HEK293 (cell line): ENCODE results near the gene PLBD1.

ENCODE experiments used
- CTCF ChIA-PET: fragments of 350-600 bp; formaldehyde crosslinking; extraction: SDS; loops from one replicate; lab custom pipeline; 2021; ENCODE audit warnings: antibody characterized with exemption; lab: Yijun Ruan, JAX
- POLR2A ChIA-PET: fragments of 300-600 bp; formaldehyde crosslinking; extraction: SDS; loops from one replicate; lab custom pipeline; 2020; ENCODE audit warnings: antibody characterized with exemption, inconsistent platforms; lab: Yijun Ruan, JAX
- H3K27ac ChIP-seq: fragments of 200-500 bp; sonication (Bioruptor generic); 2 replicates; pipeline ENCODE4 v1.5.1; 2014; ENCODE audit warnings: low read depth, low read length, control low read depth, inconsistent platforms; ENCODE audit errors: extremely low read depth
- H3K36me3 ChIP-seq, 2 experiments: fragments of 200-500 bp in 1 of 2; sonication (Bioruptor generic) in 1 of 2; 1 replicate in 1 of 2; 2 replicates in 1 of 2; pipeline ENCODE4 v1.5.1; 2014 to 2017; ENCODE audit warnings: inconsistent platforms in 2 of 2, low read length in 2 of 2; ENCODE audit not compliant: control insufficient read depth in 2 of 2, insufficient read depth in 1 of 2
- H3K4me1 ChIP-seq: fragments of 200-500 bp; sonication (Bioruptor generic); 2 replicates; pipeline ENCODE4 v1.5.1; 2014; ENCODE audit warnings: mild to moderate bottlenecking, low read length, inconsistent platforms; ENCODE audit not compliant: control insufficient read depth, insufficient read depth
- H3K4me3 ChIP-seq: 2 replicates; pipeline ENCODE4 v1.5.1; 2011; ENCODE audit warnings: low read depth, mild to moderate bottlenecking, control low read depth, low read length, moderate library complexity
- H3K9me3 ChIP-seq: fragments of 200-500 bp; sonication (Bioruptor generic); 2 replicates; pipeline ENCODE4 v1.5.1; 2014; ENCODE audit warnings: low read depth, low read length, inconsistent platforms; ENCODE audit not compliant: control insufficient read depth, insufficient read depth
- BCL11A ChIP-seq: fragments of 450-650 bp; formaldehyde crosslinking; IDR thresholded peaks from 2 replicates; pipeline ENCODE4 v1.5.1; 2016; ENCODE audit warnings: low read depth, missing biosample characterization, missing genetic modification characterization
- KLF10 ChIP-seq: fragments of 450-650 bp; IDR thresholded peaks from 2 replicates; pipeline ENCODE4 v1.5.1; 2018; ENCODE audit warnings: missing biosample characterization, mild to moderate bottlenecking, missing genetic modification characterization
- PRDM1 ChIP-seq: fragments of 450-650 bp; formaldehyde crosslinking; IDR thresholded peaks from 2 replicates; pipeline ENCODE4; 2016; ENCODE audit warnings: missing biosample characterization, missing genetic modification characterization
- SCRT1 ChIP-seq: fragments of 450-650 bp; formaldehyde crosslinking; IDR thresholded peaks from 2 replicates; pipeline ENCODE4 v1.5.1; 2016; ENCODE audit warnings: missing biosample characterization, missing genetic modification characterization, borderline replicate concordance
- TCF7L2 ChIP-seq: IDR thresholded peaks from 2 replicates; pipeline ENCODE4 v1.6.1; 2011; ENCODE audit warnings: low read depth, mild to moderate bottlenecking, inconsistent platforms, low read length, moderate library complexity, borderline replicate concordance
- ZBTB26 ChIP-seq: fragments of 450-650 bp; formaldehyde crosslinking; optimal IDR thresholded peaks from 2 replicates; pipeline ENCODE3; 2016; ENCODE audit warnings: missing biosample characterization, mild to moderate bottlenecking, missing genetic modification characterization
- ZFP37 ChIP-seq: fragments of 450-650 bp; formaldehyde crosslinking; IDR thresholded peaks from 2 replicates; pipeline ENCODE4 v1.5.1; 2016; ENCODE audit warnings: missing biosample characterization, missing genetic modification characterization
- ZNF10 ChIP-seq: fragments of 450-650 bp; formaldehyde crosslinking; IDR thresholded peaks from 2 replicates; pipeline ENCODE4 v1.5.1; 2017; ENCODE audit warnings: missing biosample characterization, missing genetic modification characterization
- ZNF175 ChIP-seq: fragments of 450-650 bp; formaldehyde crosslinking; IDR thresholded peaks from 2 replicates; pipeline ENCODE4 v1.5.1; 2016; ENCODE audit warnings: missing biosample characterization, missing genetic modification characterization
- ZNF214 ChIP-seq: fragments of 450-650 bp; formaldehyde crosslinking; IDR thresholded peaks from 2 replicates; pipeline ENCODE4 v1.5.1; 2017; ENCODE audit warnings: missing biosample characterization, mild to moderate bottlenecking, missing genetic modification characterization, borderline replicate concordance
- ZNF223 ChIP-seq: fragments of 450-650 bp; formaldehyde crosslinking; IDR thresholded peaks from 2 replicates; pipeline ENCODE4 v1.5.1; 2016; ENCODE audit warnings: missing biosample characterization, missing genetic modification characterization
- ZNF239 ChIP-seq: fragments of 450-650 bp; formaldehyde crosslinking; IDR thresholded peaks from 2 replicates; pipeline ENCODE4 v1.5.1; 2016; ENCODE audit warnings: missing biosample characterization, missing genetic modification characterization
- ZNF324 ChIP-seq: fragments of 450-650 bp; formaldehyde crosslinking; IDR thresholded peaks from 2 replicates; pipeline ENCODE4 v1.5.1; 2016; ENCODE audit warnings: missing biosample characterization, missing genetic modification characterization
- ZNF350 ChIP-seq: fragments of 450-650 bp; formaldehyde crosslinking; IDR thresholded peaks from 2 replicates; pipeline ENCODE4 v1.5.0; 2017; ENCODE audit warnings: missing biosample characterization, mild to moderate bottlenecking, missing genetic modification characterization
- ZNF394 ChIP-seq: fragments of 450-650 bp; formaldehyde crosslinking; IDR thresholded peaks from 2 replicates; pipeline ENCODE4 v1.5.1; 2016; ENCODE audit warnings: missing biosample characterization, missing genetic modification characterization, mild to moderate bottlenecking, moderate library complexity, borderline replicate concordance
- ZNF416 ChIP-seq: fragments of 450-650 bp; formaldehyde crosslinking; IDR thresholded peaks from 2 replicates; pipeline ENCODE4 v1.5.1; 2016; ENCODE audit warnings: missing biosample characterization, missing genetic modification characterization
- ZNF48 ChIP-seq: fragments of 450-650 bp; formaldehyde crosslinking; IDR thresholded peaks from 2 replicates; pipeline ENCODE4 v1.5.1; 2016; ENCODE audit warnings: missing biosample characterization, missing genetic modification characterization
- ZNF530 ChIP-seq: fragments of 450-650 bp; formaldehyde crosslinking; IDR thresholded peaks from 2 replicates; pipeline ENCODE4 v1.5.1; 2016; ENCODE audit warnings: low read depth, missing biosample characterization, missing genetic modification characterization
- ZNF561 ChIP-seq: fragments of 450-650 bp; IDR thresholded peaks from 2 replicates; pipeline ENCODE4 v1.5.1; 2018; ENCODE audit warnings: missing biosample characterization, missing genetic modification characterization, borderline replicate concordance
- ZNF785 ChIP-seq: fragments of 450-650 bp; formaldehyde crosslinking; IDR thresholded peaks from 2 replicates; pipeline ENCODE4 v1.5.1; 2016; ENCODE audit warnings: missing biosample characterization, missing genetic modification characterization
- ZSCAN18 ChIP-seq: fragments of 450-650 bp; formaldehyde crosslinking; IDR thresholded peaks from 2 replicates; pipeline ENCODE4 v1.5.1; 2016; ENCODE audit warnings: missing biosample characterization, missing genetic modification characterization
- TF ChIP-seq, protein P1 (sequence below): fragments of 450-650 bp; formaldehyde crosslinking; IDR thresholded peaks from 2 replicates; pipeline ENCODE4 v1.5.1; 2016; ENCODE audit warnings: missing biosample characterization, missing genetic modification characterization
- TF ChIP-seq, protein P2 (sequence below): fragments of 450-650 bp; formaldehyde crosslinking; IDR thresholded peaks from 2 replicates; pipeline ENCODE4 v1.5.1; 2016; ENCODE audit warnings: missing biosample characterization, missing genetic modification characterization
- TF ChIP-seq, protein P3 (sequence below): fragments of 450-650 bp; formaldehyde crosslinking; conservative IDR thresholded peaks from 2 replicates; pipeline ENCODE4 v1.5.1; 2016; ENCODE audit warnings: low read depth, missing biosample characterization, missing genetic modification characterization

The PLBD1 gene

GRCh38 chr12:14573118-14573517 lies 5.4 kb upstream of the PLBD1 start (continued):
- TF ChIP-seq, protein P1, sequence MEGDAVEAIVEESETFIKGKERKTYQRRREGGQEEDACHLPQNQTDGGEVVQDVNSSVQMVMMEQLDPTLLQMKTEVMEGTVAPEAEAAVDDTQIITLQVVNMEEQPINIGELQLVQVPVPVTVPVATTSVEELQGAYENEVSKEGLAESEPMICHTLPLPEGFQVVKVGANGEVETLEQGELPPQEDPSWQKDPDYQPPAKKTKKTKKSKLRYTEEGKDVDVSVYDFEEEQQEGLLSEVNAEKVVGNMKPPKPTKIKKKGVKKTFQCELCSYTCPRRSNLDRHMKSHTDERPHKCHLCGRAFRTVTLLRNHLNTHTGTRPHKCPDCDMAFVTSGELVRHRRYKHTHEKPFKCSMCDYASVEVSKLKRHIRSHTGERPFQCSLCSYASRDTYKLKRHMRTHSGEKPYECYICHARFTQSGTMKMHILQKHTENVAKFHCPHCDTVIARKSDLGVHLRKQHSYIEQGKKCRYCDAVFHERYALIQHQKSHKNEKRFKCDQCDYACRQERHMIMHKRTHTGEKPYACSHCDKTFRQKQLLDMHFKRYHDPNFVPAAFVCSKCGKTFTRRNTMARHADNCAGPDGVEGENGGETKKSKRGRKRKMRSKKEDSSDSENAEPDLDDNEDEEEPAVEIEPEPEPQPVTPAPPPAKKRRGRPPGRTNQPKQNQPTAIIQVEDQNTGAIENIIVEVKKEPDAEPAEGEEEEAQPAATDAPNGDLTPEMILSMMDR (tag by site-specific recombination): no peak
- no peak for TF ChIP-seq BCL11A (tag by site-specific recombination)

- POLR2A ChIA-PET: no interaction called here
- TF ChIP-seq KLF10 (no peak), SCRT1 (tag by site-specific recombination) (no peak), ZNF350 (tag by site-specific recombination) (no peak), ZNF239 (tag by site-specific recombination) (no peak), ZNF561 (no peak), ZSCAN18 (tag by site-specific recombination) (no peak), ZNF223 (tag by site-specific recombination) (no peak), ZNF214 (no peak), ZNF10 (no peak), ZFP37 (tag by site-specific recombination) (no peak), ZNF48 (no peak), ZNF175 (no peak)
- TF ChIP-seq, protein P2, sequence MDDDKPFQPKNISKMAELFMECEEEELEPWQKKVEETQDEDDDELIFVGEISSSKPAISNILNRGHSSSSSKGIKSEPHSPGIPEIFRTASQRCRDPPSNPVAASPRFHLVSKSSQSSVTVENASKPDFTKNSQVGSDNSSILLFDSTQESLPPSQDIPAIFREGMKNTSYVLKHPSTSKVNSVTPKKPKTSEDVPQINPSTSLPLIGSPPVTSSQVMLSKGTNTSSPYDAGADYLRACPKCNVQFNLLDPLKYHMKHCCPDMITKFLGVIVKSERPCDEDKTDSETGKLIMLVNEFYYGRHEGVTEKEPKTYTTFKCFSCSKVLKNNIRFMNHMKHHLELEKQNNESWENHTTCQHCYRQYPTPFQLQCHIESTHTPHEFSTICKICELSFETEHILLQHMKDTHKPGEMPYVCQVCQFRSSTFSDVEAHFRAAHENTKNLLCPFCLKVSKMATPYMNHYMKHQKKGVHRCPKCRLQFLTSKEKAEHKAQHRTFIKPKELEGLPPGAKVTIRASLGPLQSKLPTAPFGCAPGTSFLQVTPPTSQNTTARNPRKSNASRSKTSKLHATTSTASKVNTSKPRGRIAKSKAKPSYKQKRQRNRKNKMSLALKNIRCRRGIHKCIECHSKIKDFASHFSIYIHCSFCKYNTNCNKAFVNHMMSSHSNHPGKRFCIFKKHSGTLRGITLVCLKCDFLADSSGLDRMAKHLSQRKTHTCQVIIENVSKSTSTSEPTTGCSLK (tag by site-specific recombination): no peak
- TF ChIP-seq, all 188 proteins: peak for 0
Observed at GRCh38 chr12:14572401-14572800, 4.7 kb upstream of the PLBD1 start.

GRCh38 chr12:14571779-14572178 lies 4.1 kb upstream of the PLBD1 start:
- no peaks in the 10 kb centered on the region for H3K4me1 ChIP-seq
- H3K27ac ChIP-seq: no peak overlapping the region
- ChIA-PET CTCF (interaction anchor here (1.0 kb wide), 1 partner anchor 11 kb away, joined by 4 read pairs; no protein-coding TSS in a partner anchor), POLR2A (no interaction called here)
- H3K4me3 ChIP-seq: no peak overlapping the region
- H3K36me3 ChIP-seq: no peaks in the 10 kb centered on the region
- H3K9me3 ChIP-seq: no peaks in the 10 kb centered on the region
- TF ChIP-seq ZNF394: no peak
- TF ChIP-seq ZNF416: no peak
- no peak for TF ChIP-seq ZNF785 (tag by site-specific recombination)
- TF ChIP-seq ZBTB26 (tag by site-specific recombination): no peak
- no peak for TF ChIP-seq PRDM1 (tag by site-specific recombination)
- TF ChIP-seq ZNF530 (tag by site-specific recombination): no peak
- TF ChIP-seq, protein P3, sequence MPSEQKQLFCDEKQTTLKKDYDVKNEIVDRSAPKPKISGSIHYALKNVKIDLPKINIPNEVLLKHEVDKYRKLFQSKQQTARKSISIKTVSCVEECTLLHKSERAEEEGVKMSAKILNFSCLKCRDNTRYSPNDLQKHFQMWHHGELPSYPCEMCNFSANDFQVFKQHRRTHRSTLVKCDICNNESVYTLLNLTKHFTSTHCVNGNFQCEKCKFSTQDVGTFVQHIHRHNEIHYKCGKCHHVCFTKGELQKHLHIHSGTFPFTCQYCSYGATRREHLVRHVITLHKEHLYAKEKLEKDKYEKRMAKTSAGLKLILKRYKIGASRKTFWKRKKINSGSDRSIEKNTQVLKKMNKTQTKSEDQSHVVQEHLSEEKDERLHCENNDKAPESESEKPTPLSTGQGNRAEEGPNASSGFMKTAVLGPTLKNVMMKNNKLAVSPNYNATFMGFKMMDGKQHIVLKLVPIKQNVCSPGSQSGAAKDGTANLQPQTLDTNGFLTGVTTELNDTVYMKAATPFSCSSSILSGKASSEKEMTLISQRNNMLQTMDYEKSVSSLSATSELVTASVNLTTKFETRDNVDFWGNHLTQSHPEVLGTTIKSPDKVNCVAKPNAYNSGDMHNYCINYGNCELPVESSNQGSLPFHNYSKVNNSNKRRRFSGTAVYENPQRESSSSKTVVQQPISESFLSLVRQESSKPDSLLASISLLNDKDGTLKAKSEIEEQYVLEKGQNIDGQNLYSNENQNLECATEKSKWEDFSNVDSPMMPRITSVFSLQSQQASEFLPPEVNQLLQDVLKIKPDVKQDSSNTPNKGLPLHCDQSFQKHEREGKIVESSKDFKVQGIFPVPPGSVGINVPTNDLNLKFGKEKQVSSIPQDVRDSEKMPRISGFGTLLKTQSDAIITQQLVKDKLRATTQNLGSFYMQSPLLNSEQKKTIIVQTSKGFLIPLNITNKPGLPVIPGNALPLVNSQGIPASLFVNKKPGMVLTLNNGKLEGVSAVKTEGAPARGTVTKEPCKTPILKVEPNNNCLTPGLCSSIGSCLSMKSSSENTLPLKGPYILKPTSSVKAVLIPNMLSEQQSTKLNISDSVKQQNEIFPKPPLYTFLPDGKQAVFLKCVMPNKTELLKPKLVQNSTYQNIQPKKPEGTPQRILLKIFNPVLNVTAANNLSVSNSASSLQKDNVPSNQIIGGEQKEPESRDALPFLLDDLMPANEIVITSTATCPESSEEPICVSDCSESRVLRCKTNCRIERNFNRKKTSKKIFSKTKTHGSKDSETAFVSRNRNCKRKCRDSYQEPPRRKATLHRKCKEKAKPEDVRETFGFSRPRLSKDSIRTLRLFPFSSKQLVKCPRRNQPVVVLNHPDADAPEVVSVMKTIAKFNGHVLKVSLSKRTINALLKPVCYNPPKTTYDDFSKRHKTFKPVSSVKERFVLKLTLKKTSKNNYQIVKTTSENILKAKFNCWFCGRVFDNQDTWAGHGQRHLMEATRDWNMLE (tag by site-specific recombination): no peak
- TF ChIP-seq ZNF324 (tag by site-specific recombination): no peak
- TF ChIP-seq TCF7L2: no peak

More at GRCh38 chr12:14572401-14572800, 4.7 kb upstream of the PLBD1 start:
- CTCF ChIA-PET: interaction anchor here (1.0 kb wide), 1 partner anchor 12 kb away, joined by 4 read pairs; no protein-coding TSS in a partner anchor
- H3K4me3 ChIP-seq: no peak overlapping the region
- no peaks in the 10 kb centered on the region for H3K4me1 ChIP-seq
- H3K9me3 ChIP-seq: no peaks in the 10 kb centered on the region
- H3K27ac ChIP-seq: no peak overlapping the region
- no peaks in the 10 kb centered on the region for H3K36me3 ChIP-seq
